ENCODE data around the gene SDK1. TPM values are rescaled to one million over a fixed set of nuclear protein-coding genes. Genes with fewer than 3 reads are reported as not detected.

SDK1 gene
- total RNA-seq, 1 experiment from 2014 or later, result 6.0 TPM

DNA sequence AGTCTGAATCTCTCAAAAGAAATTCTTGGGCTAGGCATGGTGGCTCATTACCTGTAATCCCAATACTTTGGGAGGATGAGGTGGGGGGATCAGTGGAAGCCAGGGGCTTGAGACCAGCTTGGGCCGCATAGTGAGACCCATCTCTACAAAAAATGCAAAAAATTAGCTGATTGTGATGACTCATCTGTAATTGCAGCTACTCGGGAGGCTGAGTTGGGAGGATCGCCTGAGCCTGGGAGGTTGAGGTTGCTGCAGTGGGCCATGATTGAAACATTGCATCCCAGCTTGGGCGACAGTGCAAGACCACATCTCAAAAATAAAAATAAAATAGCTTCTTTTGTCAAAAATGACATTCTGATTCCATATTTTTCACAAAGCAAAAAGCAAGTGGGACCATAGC, 736.3 kb downstream of the SDK1 start:
- no peaks in the 10 kb centered on the region for H3K36me3 ChIP-seq

GRCh38 chr7:4037877-4038276, 736.8 kb downstream of the SDK1 start:
- H3K4me1 ChIP-seq, result peaks cover 7% of the 10 kb centered on the region
- H3K27ac ChIP-seq, result no peak overlapping the region
- H3K27me3 ChIP-seq, result no peaks in the 10 kb centered on the region
- no peak for DNase-seq
- no peaks in the 10 kb centered on the region for H3K36me3 ChIP-seq
- no peak overlapping the region for H3K4me3 ChIP-seq
- no peaks in the 10 kb centered on the region for H3K9me3 ChIP-seq (replicated peaks)

More for the DNA sequence above, 736.3 kb downstream of the SDK1 start:
- H3K27ac ChIP-seq, result no peak overlapping the region
- no peaks in the 10 kb centered on the region for H3K9me3 ChIP-seq (replicated peaks)
- H3K4me1 ChIP-seq, result peaks cover 2% of the 10 kb centered on the region; the same call in 1 of the 2 replicates
- no peak overlapping the region for H3K4me3 ChIP-seq
- DNase-seq, result no peak
- H3K27me3 ChIP-seq, result no peaks in the 10 kb centered on the region

- Histone ChIP-seq H3K27ac (no peak overlapping the region), H3K27me3 (no peaks in the 10 kb centered on the region), H3K4me3 (no peak overlapping the region), H3K4me1 (peaks cover 7% of the 10 kb centered on the region), H3K36me3 (no peaks in the 10 kb centered on the region), H3K9me3 (replicated peaks) (no peaks in the 10 kb centered on the region)
- DNase-seq, result no peak
These were observed 739.3 kb downstream of the SDK1 start for GRCh38 chr7:4040109-4040928.

DNA sequence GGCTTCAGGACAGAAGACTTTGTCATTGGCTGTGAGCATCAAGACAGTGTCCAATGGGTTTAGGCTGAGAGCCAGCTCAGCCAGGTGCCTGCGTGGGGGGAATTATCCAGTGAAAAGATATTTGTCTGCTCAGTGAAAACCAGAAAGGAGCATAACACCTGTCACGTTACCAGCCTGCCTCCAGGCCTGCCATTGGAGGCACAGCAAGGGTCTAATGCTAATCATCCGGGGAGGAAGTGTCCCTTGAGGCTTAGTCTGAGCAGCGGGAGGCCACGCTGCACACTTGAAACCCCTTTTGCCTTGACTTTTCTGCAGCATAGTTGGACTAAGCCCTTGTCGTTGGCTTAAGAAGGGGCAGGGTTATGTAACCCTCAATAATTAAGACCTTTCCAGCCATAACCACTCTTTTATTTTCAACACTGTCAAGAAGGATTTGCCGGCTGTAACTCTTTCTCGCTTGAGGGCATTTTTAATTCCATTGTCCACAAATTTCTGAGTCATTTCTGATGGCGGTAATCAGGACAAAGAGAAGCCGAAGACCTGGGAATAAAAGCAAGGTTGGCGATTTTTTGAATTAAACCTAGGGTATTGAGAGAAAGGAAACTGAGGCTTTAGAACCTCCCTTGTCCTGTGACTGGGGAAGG, 741.5 kb downstream of the SDK1 start:
- Histone ChIP-seq H3K9me3 (replicated peaks) (no peaks in the 10 kb centered on the region), H3K4me1 (peaks cover 7% of the 10 kb centered on the region), H3K27me3 (no peaks in the 10 kb centered on the region), H3K4me3 (no peak overlapping the region), H3K27ac (no peak overlapping the region), H3K36me3 (no peaks in the 10 kb centered on the region)
- peak; percentile 59 to 74 for DNase-seq

DNA sequence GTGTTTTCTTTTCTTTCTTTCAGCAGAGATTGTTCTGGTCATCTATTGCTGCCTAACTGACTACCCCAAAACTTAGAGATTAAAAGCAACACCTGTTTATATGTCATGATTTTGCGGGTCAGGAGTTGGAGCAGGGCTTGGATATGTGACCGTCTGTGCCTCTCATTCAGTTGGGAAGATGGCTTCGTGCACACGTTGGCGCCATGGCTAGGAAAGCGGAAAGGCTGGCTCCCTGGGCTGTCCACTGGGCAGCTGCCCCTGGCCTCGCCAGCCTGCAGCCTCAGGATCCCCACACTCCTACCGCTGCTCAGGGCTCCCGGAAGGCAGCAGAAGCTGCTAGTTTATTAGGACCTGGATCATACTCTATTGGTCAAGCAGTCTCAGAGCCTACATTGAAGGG, 742.9 kb downstream of the SDK1 start:
- Histone ChIP-seq H3K9me3 (replicated peaks) (no peaks in the 10 kb centered on the region), H3K27me3 (no peaks in the 10 kb centered on the region), H3K4me3 (no peak overlapping the region), H3K27ac (no peak overlapping the region), H3K4me1 (peaks cover 7% of the 10 kb centered on the region), H3K36me3 (no peaks in the 10 kb centered on the region)
- no peak for DNase-seq

DNA sequence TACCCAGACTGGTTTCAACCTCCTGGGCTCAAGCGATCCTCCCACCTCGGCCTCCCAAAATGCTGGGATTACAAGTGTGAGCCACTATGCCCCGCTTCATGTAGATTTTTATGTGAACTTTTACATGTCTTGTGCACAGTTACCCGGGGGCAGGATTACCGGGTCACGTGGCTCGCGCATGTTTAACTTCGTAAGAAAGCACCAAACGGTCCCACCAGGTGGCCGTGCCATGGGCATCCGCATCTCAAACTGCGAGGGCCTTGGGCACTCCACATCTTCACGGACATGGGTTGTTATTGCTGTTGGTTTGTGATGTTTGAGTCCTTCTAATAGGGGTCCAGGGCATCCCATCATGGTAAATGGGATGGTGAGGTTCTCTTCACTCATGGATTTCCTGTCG, 744.4 kb downstream of the SDK1 start:
- peaks cover 7% of the 10 kb centered on the region for H3K4me1 ChIP-seq
- H3K4me3 ChIP-seq, result no peak overlapping the region
- no peak overlapping the region for H3K27ac ChIP-seq
- H3K36me3 ChIP-seq, result no peaks in the 10 kb centered on the region
- no peaks in the 10 kb centered on the region for H3K9me3 ChIP-seq (replicated peaks)
- DNase-seq, result no peak
- no peaks in the 10 kb centered on the region for H3K27me3 ChIP-seq

GRCh38 chr7:4045975-4046374, 744.9 kb downstream of the SDK1 start:
- H3K4me3 ChIP-seq, result no peak overlapping the region
- H3K27ac ChIP-seq, result no peak overlapping the region
- H3K36me3 ChIP-seq, result no peaks in the 10 kb centered on the region
- peaks cover 7% of the 10 kb centered on the region for H3K4me1 ChIP-seq
- no peak for DNase-seq
- no peaks in the 10 kb centered on the region for H3K27me3 ChIP-seq
- no peaks in the 10 kb centered on the region for H3K9me3 ChIP-seq (replicated peaks)

DNA sequence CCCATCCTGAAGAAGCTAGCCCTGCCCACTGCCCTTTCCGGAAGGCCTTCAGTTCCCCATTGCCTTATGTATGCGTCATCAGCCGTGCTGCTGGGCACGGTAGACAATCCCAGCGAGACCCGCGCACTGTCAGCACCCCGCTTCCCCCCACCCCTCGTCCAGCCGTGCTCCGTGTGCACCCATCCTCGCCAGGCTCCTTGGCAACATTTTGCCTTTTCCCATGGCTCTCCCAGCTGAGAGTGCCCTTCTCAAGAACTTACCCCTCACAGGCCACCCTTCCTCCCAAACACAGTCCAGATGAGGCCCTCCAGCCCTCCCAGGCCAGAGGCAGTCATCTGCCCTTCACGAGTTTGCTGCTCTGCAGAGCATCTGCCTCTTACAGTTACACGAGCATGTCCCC, 747.3 kb downstream of the SDK1 start:
- DNase-seq, result no peak
- no peak overlapping the region for H3K4me3 ChIP-seq
- no peaks in the 10 kb centered on the region for H3K36me3 ChIP-seq
- H3K27ac ChIP-seq, result no peak overlapping the region
- H3K9me3 ChIP-seq (replicated peaks), result no peaks in the 10 kb centered on the region
- H3K27me3 ChIP-seq, result no peaks in the 10 kb centered on the region
- no peaks in the 10 kb centered on the region for H3K4me1 ChIP-seq

GRCh38 chr7:4049202-4049601, 748.1 kb downstream of the SDK1 start:
- no peaks in the 10 kb centered on the region for H3K9me3 ChIP-seq (replicated peaks)
- H3K27ac ChIP-seq, result no peak overlapping the region
- no peaks in the 10 kb centered on the region for H3K36me3 ChIP-seq
- no peak overlapping the region for H3K4me3 ChIP-seq
- no peaks in the 10 kb centered on the region for H3K4me1 ChIP-seq
- no peaks in the 10 kb centered on the region for H3K27me3 ChIP-seq
- DNase-seq, result no peak

- Histone ChIP-seq H3K36me3 (no peaks in the 10 kb centered on the region), H3K4me3 (no peak overlapping the region), H3K27me3 (no peaks in the 10 kb centered on the region), H3K27ac (no peak overlapping the region), H3K9me3 (replicated peaks) (no peaks in the 10 kb centered on the region), H3K4me1 (no peaks in the 10 kb centered on the region)
- DNase-seq, result no peak
These were observed 749.1 kb downstream of the SDK1 start for GRCh38 chr7:4050126-4050660.

- H3K36me3 ChIP-seq, result no peaks in the 10 kb centered on the region
- no peak overlapping the region for H3K4me3 ChIP-seq
- no peaks in the 10 kb centered on the region for H3K4me1 ChIP-seq
- H3K27me3 ChIP-seq, result no peaks in the 10 kb centered on the region
- no peaks in the 10 kb centered on the region for H3K9me3 ChIP-seq (replicated peaks)
- DNase-seq, result no peak
- H3K27ac ChIP-seq, result no peak overlapping the region
These were observed 750.6 kb downstream of the SDK1 start for GRCh38 chr7:4051696-4052095.

GRCh38 chr7:4052130-4052529, 751.1 kb downstream of the SDK1 start:
- Histone ChIP-seq H3K27me3 (no peaks in the 10 kb centered on the region), H3K4me3 (no peak overlapping the region), H3K36me3 (no peaks in the 10 kb centered on the region), H3K9me3 (replicated peaks) (no peaks in the 10 kb centered on the region), H3K27ac (no peak overlapping the region), H3K4me1 (no peaks in the 10 kb centered on the region)
- no peak for DNase-seq

- H3K4me1 ChIP-seq, result no peaks in the 10 kb centered on the region
- H3K9me3 ChIP-seq (replicated peaks), result no peaks in the 10 kb centered on the region; the same call in 1 of the 2 replicates
- H3K36me3 ChIP-seq, result no peaks in the 10 kb centered on the region
- no peak overlapping the region for H3K4me3 ChIP-seq
- no peak for DNase-seq
- no peak overlapping the region for H3K27ac ChIP-seq
- no peaks in the 10 kb centered on the region for H3K27me3 ChIP-seq
These were observed 753.1 kb downstream of the SDK1 start for GRCh38 chr7:4054158-4054557.

DNA sequence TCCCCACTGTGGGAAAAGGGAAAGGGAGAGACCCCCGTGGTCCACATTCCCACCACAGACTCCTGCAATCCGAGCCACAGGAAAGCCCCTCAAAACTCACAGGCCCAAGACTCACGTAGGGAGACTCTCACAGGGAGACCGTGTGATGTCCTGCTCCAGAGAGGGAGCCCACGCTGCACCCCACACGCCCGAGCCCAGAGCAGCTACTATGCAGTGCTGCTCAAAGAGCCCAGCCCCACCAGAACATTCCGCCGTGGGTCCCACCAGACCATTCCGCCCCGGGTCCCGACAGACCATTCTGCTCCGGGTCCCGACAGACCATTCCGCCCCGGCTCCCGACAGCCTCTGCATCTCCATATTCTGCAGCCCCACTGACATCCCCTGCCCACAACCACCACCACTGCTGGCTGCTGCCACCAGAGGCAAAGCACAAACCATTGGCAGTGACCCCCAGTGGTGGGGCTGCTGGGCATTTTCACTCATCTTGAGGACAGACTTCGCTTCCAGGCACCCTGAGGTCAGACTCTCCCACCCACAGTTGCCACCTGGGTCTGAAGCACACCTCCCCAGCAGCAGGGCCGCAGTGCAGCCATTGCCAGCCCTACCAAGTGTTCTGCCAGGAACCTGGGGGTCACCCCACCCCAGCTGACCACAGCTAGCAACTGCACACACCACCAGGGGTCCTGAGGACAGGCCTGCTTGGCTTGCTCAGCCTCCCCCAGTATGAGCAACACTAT, 755.7 kb downstream of the SDK1 start:
- no peak for DNase-seq
- no peaks in the 10 kb centered on the region for H3K27me3 ChIP-seq
- no peak overlapping the region for H3K27ac ChIP-seq
- H3K36me3 ChIP-seq, result no peaks in the 10 kb centered on the region
- H3K4me3 ChIP-seq, result no peak overlapping the region
- no peaks in the 10 kb centered on the region for H3K4me1 ChIP-seq
- no peaks in the 10 kb centered on the region; the same call in 1 of the 2 replicates for H3K9me3 ChIP-seq (replicated peaks)

GRCh38 chr7:4057289-4057616, 756.2 kb downstream of the SDK1 start:
- H3K9me3 ChIP-seq (replicated peaks), result no peaks in the 10 kb centered on the region; the same call in 1 of the 2 replicates
- no peak for DNase-seq
- H3K27ac ChIP-seq, result no peak overlapping the region
- no peak overlapping the region for H3K4me3 ChIP-seq
- no peaks in the 10 kb centered on the region for H3K36me3 ChIP-seq
- H3K27me3 ChIP-seq, result no peaks in the 10 kb centered on the region
- no peaks in the 10 kb centered on the region for H3K4me1 ChIP-seq

Data from SJCRH30 (cell line).